ENCODE data around the gene ANKRD13B. TPM values are rescaled to one million over a fixed set of nuclear protein-coding genes. Genes with fewer than 3 reads are reported as not detected.

ANKRD13B gene
- total RNA-seq, 1 donor from 2014 or later: 123 TPM

GRCh38 chr17:29603109-29603674 lies 10.3 kb downstream of the ANKRD13B start:
- no peak overlapping the region for H3K4me3 Mint-ChIP-seq (ENCODE audit: unreplicated experiment)
- H3K9me3 Mint-ChIP-seq (ENCODE audit: unreplicated experiment): peaks cover 5% of the 10 kb centered on the region
- H3K27me3 Mint-ChIP-seq (ENCODE audit: unreplicated experiment): peaks cover 5% of the 10 kb centered on the region
- peaks cover 12% of the 10 kb centered on the region for H3K4me1 Mint-ChIP-seq (ENCODE audit: low read depth, unreplicated experiment)
- TF ChIP-seq CTCF (IDR thresholded peaks at IDR 0.05; ENCODE audit: partially characterized antibody, unreplicated experiment): no peak
- H3K27ac Mint-ChIP-seq (ENCODE audit: unreplicated experiment): no peak overlapping the region
- DNase-seq: no peak
- no peaks in the 10 kb centered on the region for H3K36me3 Mint-ChIP-seq (ENCODE audit: unreplicated experiment)

- peaks cover 7% of the 10 kb centered on the region for H3K27me3 Mint-ChIP-seq (ENCODE audit: unreplicated experiment)
- no peak overlapping the region for H3K27ac Mint-ChIP-seq (ENCODE audit: unreplicated experiment)
- no peak for TF ChIP-seq CTCF (IDR thresholded peaks at IDR 0.05; ENCODE audit: partially characterized antibody, unreplicated experiment)
- H3K36me3 Mint-ChIP-seq (ENCODE audit: unreplicated experiment): peaks cover 6% of the 10 kb centered on the region
- peaks cover 11% of the 10 kb centered on the region for H3K9me3 Mint-ChIP-seq (ENCODE audit: unreplicated experiment)
- H3K4me1 Mint-ChIP-seq (ENCODE audit: low read depth, unreplicated experiment): no peaks in the 10 kb centered on the region
- H3K4me3 Mint-ChIP-seq (ENCODE audit: unreplicated experiment): no peak overlapping the region
- no peak for DNase-seq
Measured at GRCh38 chr17:29607557-29608195, 14.7 kb downstream of the ANKRD13B start.

GRCh38 chr17:29608986-29609385 lies 16.1 kb downstream of the ANKRD13B start:
- DNase-seq: no peak
- Mint-ChIP-seq H3K4me1 (ENCODE audit: low read depth, unreplicated experiment) (peaks cover 2% of the 10 kb centered on the region), H3K27me3 (ENCODE audit: unreplicated experiment) (peaks cover 9% of the 10 kb centered on the region), H3K27ac (ENCODE audit: unreplicated experiment) (no peak overlapping the region), H3K4me3 (ENCODE audit: unreplicated experiment) (no peak overlapping the region), H3K36me3 (ENCODE audit: unreplicated experiment) (peaks cover 6% of the 10 kb centered on the region), H3K9me3 (ENCODE audit: unreplicated experiment) (peaks cover 9% of the 10 kb centered on the region)
- TF ChIP-seq CTCF (IDR thresholded peaks at IDR 0.05; ENCODE audit: partially characterized antibody, unreplicated experiment): no peak

- no peak for DNase-seq
- no peak overlapping the region for H3K4me3 Mint-ChIP-seq (ENCODE audit: unreplicated experiment)
- H3K4me1 Mint-ChIP-seq (ENCODE audit: low read depth, unreplicated experiment): peaks cover 4% of the 10 kb centered on the region
- TF ChIP-seq CTCF (IDR thresholded peaks at IDR 0.05; ENCODE audit: partially characterized antibody, unreplicated experiment): no peak
- no peak overlapping the region for H3K27ac Mint-ChIP-seq (ENCODE audit: unreplicated experiment)
- peaks cover 6% of the 10 kb centered on the region for H3K36me3 Mint-ChIP-seq (ENCODE audit: unreplicated experiment)
- H3K9me3 Mint-ChIP-seq (ENCODE audit: unreplicated experiment): peaks cover 9% of the 10 kb centered on the region
- peaks cover 9% of the 10 kb centered on the region for H3K27me3 Mint-ChIP-seq (ENCODE audit: unreplicated experiment)
Measured at GRCh38 chr17:29610395-29610794, 17.5 kb downstream of the ANKRD13B start.

GRCh38 chr17:29611351-29612093 lies 18.6 kb downstream of the ANKRD13B start:
- H3K4me3 Mint-ChIP-seq (ENCODE audit: unreplicated experiment): no peak overlapping the region
- peaks cover 10% of the 10 kb centered on the region for H3K9me3 Mint-ChIP-seq (ENCODE audit: unreplicated experiment)
- H3K27me3 Mint-ChIP-seq (ENCODE audit: unreplicated experiment): peaks cover 12% of the 10 kb centered on the region
- H3K36me3 Mint-ChIP-seq (ENCODE audit: unreplicated experiment): peaks cover 6% of the 10 kb centered on the region
- peaks cover 6% of the 10 kb centered on the region for H3K4me1 Mint-ChIP-seq (ENCODE audit: low read depth, unreplicated experiment)
- no peak overlapping the region for H3K27ac Mint-ChIP-seq (ENCODE audit: unreplicated experiment)
- no peak for DNase-seq
- no peak for TF ChIP-seq CTCF (IDR thresholded peaks at IDR 0.05; ENCODE audit: partially characterized antibody, unreplicated experiment)
